ENCODE data around the gene DISC1. TPM values are rescaled to one million over a fixed set of nuclear protein-coding genes. Genes with fewer than 3 reads are reported as not detected.

The DISC1 gene
- total and polyA plus RNA-seq, 2 donors (not counting 3 experiments of a cell fraction or from before 2014, with no cell fraction given) = 3.3 to 14.7 TPM

DNA sequence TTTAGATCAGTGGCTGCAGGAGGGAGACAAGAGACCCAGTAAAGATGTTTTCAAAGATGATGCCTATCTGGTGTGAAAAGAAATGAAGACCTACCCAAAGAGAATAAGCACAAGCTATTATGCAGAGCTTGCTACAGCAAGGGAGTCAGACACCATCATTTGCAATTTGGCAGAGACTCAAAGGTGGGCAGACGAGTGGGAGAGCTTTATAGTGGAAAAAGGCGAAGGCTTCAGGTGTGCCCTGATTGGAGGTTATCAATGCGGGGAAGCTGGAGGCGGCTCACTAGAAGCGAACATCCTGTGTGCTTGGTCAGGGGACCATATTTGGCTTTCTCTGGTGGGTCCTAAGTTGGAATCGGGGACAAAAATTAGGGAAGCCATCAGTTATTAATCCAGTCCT, 183.8 kb downstream of the DISC1 start:
- dilution Hi-C loops (cut with MboI; ENCODE audit: extremely low pct_ligation_motif_present, low sequenced_read_pairs) = no loop called here
- ChIA-PET CTCF (interaction anchor here (6.5 kb wide), 1 partner anchor 53 kb away, joined by 107 read pairs; no protein-coding TSS in a partner anchor), POLR2A (no interaction called here)
- Histone ChIP-seq H3K9me3 (replicated peaks; ENCODE audit: control insufficient read depth, insufficient read depth, low read length) (no peaks in the 10 kb centered on the region), H3K9me1 (replicated peaks; ENCODE audit: control insufficient read depth, extremely low read depth, insufficient read depth, low read length) (no peaks in the 10 kb centered on the region), H3K4me3 (replicated peaks in 1 of 3; ENCODE audit: insufficient read depth in 1 of 3, low read depth in 1 of 3, low read length in 3 of 3) (no peak overlapping the region), H3K4me2 (ENCODE audit: insufficient read depth, low read length) (no peak overlapping the region), H3K27me3 (ENCODE audit: control insufficient read depth in 2 of 2, insufficient read depth in 2 of 2, low read length in 2 of 2) (no peaks in the 10 kb centered on the region), H3K36me3 (ENCODE audit: control insufficient read depth in 2 of 2, extremely low read depth in 1 of 2, insufficient read depth in 2 of 2, low read length in 2 of 2) (no peaks in the 10 kb centered on the region), H3K9ac (replicated peaks; ENCODE audit: extremely low read depth, insufficient read depth, low read length) (no peak overlapping the region), H4K20me1 (replicated peaks; ENCODE audit: control insufficient read depth, extremely low read depth, insufficient read depth, low read length) (no peaks in the 10 kb centered on the region), H2AFZ (ENCODE audit: low read depth, low read length) (no peak overlapping the region), H3K79me2 (ENCODE audit: control insufficient read depth, insufficient read depth, low read length) (no peaks in the 10 kb centered on the region), H3K4me1 (ENCODE audit: control insufficient read depth, extremely low read depth, insufficient read depth, low read length) (peaks cover 27% of the 10 kb centered on the region), H3K27ac (ENCODE audit: insufficient read depth, low read depth, low read length) (no peak overlapping the region)
- no peak for FAIRE-seq
- no peak for DNase-seq (ENCODE audit: low read depth, low spot score)
- intact Hi-C loops (cut with micrococcal nuclease) = loop anchor here (5.0 kb wide), 1 partner anchor 52 kb away; no protein-coding TSS in a partner anchor
- BruUV-seq (replicated peaks) = no TSS peak
- TF ChIP-seq JUN (IDR thresholded peaks at IDR 0.05; ENCODE audit: borderline replicate concordance, insufficient read depth, insufficient read length, low read depth) (no peak), GATA2 (IDR thresholded peaks at IDR 0.05; ENCODE audit: insufficient read depth, insufficient read length, low read depth, low read length) (no peak), POLR2A (IDR thresholded peaks at IDR 0.05; ENCODE audit: low read depth, low read length) (no peak), FOS (IDR thresholded peaks at IDR 0.05; ENCODE audit: borderline replicate concordance, insufficient read depth, low read length) (no peak), POLR2AphosphoS5 (IDR thresholded peaks at IDR 0.05; ENCODE audit: insufficient read depth, low read depth, low read length) (no peak), EZH2 (IDR thresholded peaks at IDR 0.05; ENCODE audit: borderline replicate concordance, low read depth, low read length, severe bottlenecking) (no peak), MAX (IDR thresholded peaks at IDR 0.05; ENCODE audit: insufficient read depth, insufficient read length) (no peak), MYC (IDR thresholded peaks at IDR 0.05; ENCODE audit: low read depth, low read length) (no peak)
- TF ChIP-seq, protein P1, sequence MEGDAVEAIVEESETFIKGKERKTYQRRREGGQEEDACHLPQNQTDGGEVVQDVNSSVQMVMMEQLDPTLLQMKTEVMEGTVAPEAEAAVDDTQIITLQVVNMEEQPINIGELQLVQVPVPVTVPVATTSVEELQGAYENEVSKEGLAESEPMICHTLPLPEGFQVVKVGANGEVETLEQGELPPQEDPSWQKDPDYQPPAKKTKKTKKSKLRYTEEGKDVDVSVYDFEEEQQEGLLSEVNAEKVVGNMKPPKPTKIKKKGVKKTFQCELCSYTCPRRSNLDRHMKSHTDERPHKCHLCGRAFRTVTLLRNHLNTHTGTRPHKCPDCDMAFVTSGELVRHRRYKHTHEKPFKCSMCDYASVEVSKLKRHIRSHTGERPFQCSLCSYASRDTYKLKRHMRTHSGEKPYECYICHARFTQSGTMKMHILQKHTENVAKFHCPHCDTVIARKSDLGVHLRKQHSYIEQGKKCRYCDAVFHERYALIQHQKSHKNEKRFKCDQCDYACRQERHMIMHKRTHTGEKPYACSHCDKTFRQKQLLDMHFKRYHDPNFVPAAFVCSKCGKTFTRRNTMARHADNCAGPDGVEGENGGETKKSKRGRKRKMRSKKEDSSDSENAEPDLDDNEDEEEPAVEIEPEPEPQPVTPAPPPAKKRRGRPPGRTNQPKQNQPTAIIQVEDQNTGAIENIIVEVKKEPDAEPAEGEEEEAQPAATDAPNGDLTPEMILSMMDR (IDR thresholded peaks at IDR 0.05; ENCODE audit: extremely low read depth in 1 of 2, insufficient read depth in 1 of 2, low read depth in 1 of 2, low read length in 2 of 2) = no peak
